Endothelial cell (in vitro differentiated cells): Measurements from ENCODE around the gene CMKLR1. TPM values are rescaled to one million over a fixed set of nuclear protein-coding genes. Genes with fewer than 3 reads are reported as not detected.

Experiments
- DNase-seq: peaks from one replicate; pipeline ENCODE4 v3.0.0; 2021; ENCODE audit warnings: low spot score
- H3K27ac Mint-ChIP-seq: one replicate; pipeline ENCODE4 v1.8.0; 2021; ENCODE audit warnings: mixed read lengths, inconsistent platforms; ENCODE audit not compliant: unreplicated experiment
- H3K27me3 Mint-ChIP-seq: one replicate; pipeline ENCODE4 v1.8.0; 2021; ENCODE audit warnings: mild to moderate bottlenecking, moderate library complexity, mixed read lengths, inconsistent platforms; ENCODE audit not compliant: unreplicated experiment
- H3K36me3 Mint-ChIP-seq: one replicate; pipeline ENCODE4 v1.8.0; 2021; ENCODE audit warnings: mild to moderate bottlenecking, low read depth, mixed read lengths, inconsistent platforms; ENCODE audit not compliant: unreplicated experiment
- H3K4me1 Mint-ChIP-seq: one replicate; pipeline ENCODE4 v1.8.0; 2021; ENCODE audit warnings: mild to moderate bottlenecking, mixed read lengths, inconsistent platforms; ENCODE audit not compliant: unreplicated experiment
- H3K4me3 Mint-ChIP-seq: one replicate; pipeline ENCODE4 v1.8.0; 2021; ENCODE audit warnings: mild to moderate bottlenecking, mixed read lengths, inconsistent platforms; ENCODE audit not compliant: unreplicated experiment
- H3K9me3 Mint-ChIP-seq: one replicate; pipeline ENCODE4 v1.8.0; 2021; ENCODE audit warnings: mixed read lengths, inconsistent platforms; ENCODE audit not compliant: unreplicated experiment
- total RNA-seq: library from RNA; stranded (reverse); fragmentation: NEBNext Ultra II Directional; extraction: Animal tissue kit (Norgen Biotek cat#: 25700); gene quantifications from one replicate; pipeline ENCODE4 v1.2.1, GENCODE V29; 2021; ENCODE audit not compliant: unreplicated experiment
- TF ChIP-seq, protein P1 (sequence below): fragments of 200-600 bp; sonication (generic); IDR thresholded peaks from one replicate; pipeline ENCODE4 v1.5.0; 2021; ENCODE audit warnings: antibody characterized with exemption; ENCODE audit not compliant: unreplicated experiment

Gene CMKLR1
- total RNA-seq, 1 donor from 2014 or later = 0.51 TPM

GRCh38 chr12:108254030-108254429 lies 85.1 kb downstream of the CMKLR1 start:
- H3K4me3 Mint-ChIP-seq = no peak overlapping the region
- no peaks in the 10 kb centered on the region for H3K9me3 Mint-ChIP-seq
- H3K36me3 Mint-ChIP-seq = peaks cover 4% of the 10 kb centered on the region
- H3K27me3 Mint-ChIP-seq = peaks cover 14% of the 10 kb centered on the region
- TF ChIP-seq, protein P1, sequence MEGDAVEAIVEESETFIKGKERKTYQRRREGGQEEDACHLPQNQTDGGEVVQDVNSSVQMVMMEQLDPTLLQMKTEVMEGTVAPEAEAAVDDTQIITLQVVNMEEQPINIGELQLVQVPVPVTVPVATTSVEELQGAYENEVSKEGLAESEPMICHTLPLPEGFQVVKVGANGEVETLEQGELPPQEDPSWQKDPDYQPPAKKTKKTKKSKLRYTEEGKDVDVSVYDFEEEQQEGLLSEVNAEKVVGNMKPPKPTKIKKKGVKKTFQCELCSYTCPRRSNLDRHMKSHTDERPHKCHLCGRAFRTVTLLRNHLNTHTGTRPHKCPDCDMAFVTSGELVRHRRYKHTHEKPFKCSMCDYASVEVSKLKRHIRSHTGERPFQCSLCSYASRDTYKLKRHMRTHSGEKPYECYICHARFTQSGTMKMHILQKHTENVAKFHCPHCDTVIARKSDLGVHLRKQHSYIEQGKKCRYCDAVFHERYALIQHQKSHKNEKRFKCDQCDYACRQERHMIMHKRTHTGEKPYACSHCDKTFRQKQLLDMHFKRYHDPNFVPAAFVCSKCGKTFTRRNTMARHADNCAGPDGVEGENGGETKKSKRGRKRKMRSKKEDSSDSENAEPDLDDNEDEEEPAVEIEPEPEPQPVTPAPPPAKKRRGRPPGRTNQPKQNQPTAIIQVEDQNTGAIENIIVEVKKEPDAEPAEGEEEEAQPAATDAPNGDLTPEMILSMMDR = no peak
- peaks cover 27% of the 10 kb centered on the region for H3K4me1 Mint-ChIP-seq
- no peak overlapping the region for H3K27ac Mint-ChIP-seq
- DNase-seq = no peak

DNA sequence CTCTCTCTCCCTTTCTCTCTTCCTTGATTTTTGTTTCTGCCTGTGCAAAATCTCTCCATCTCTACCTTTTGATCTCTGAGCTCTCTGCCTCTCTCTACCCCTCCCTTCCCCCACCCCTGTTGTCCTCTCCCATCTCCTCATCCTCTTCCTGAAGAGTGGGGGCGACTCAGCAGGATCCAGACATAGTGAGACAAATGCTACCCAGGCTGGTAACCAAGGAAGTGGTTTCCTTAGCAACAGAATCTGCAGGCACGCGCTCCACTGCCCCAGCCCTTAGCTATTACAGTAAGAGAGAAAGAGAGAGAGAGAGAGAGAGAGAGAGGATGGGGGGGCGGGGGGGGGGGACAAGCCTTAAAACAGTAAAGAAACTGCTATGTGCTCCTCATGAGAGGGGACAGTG lies 85.6 kb downstream of the CMKLR1 start:
- H3K9me3 Mint-ChIP-seq = no peaks in the 10 kb centered on the region
- TF ChIP-seq, protein P1 = no peak
- DNase-seq = peak; percentile 26
- peaks cover 27% of the 10 kb centered on the region for H3K4me1 Mint-ChIP-seq
- no peak overlapping the region for H3K4me3 Mint-ChIP-seq
- H3K27me3 Mint-ChIP-seq = peaks cover 15% of the 10 kb centered on the region
- peaks cover 4% of the 10 kb centered on the region for H3K36me3 Mint-ChIP-seq
- peak overlapping the region; percentile 39 for H3K27ac Mint-ChIP-seq

- TF ChIP-seq, protein P1 = no peak
- Mint-ChIP-seq H3K4me3 (no peak overlapping the region), H3K27me3 (peaks cover 15% of the 10 kb centered on the region), H3K9me3 (no peaks in the 10 kb centered on the region), H3K4me1 (peaks cover 27% of the 10 kb centered on the region), H3K36me3 (peaks cover 4% of the 10 kb centered on the region), H3K27ac (no peak overlapping the region)
- no peak for DNase-seq
These were observed 86.6 kb downstream of the CMKLR1 start for GRCh38 chr12:108252523-108252922.

GRCh38 chr12:108248011-108248410 lies 91.1 kb downstream of the CMKLR1 start:
- TF ChIP-seq, protein P1 = no peak
- no peaks in the 10 kb centered on the region for H3K9me3 Mint-ChIP-seq
- peaks cover 11% of the 10 kb centered on the region for H3K27me3 Mint-ChIP-seq
- H3K4me1 Mint-ChIP-seq = peaks cover 11% of the 10 kb centered on the region
- peaks cover 4% of the 10 kb centered on the region for H3K36me3 Mint-ChIP-seq
- H3K27ac Mint-ChIP-seq = no peak overlapping the region
- H3K4me3 Mint-ChIP-seq = no peak overlapping the region
- DNase-seq = no peak

GRCh38 chr12:108247130-108247529 lies 92.0 kb downstream of the CMKLR1 start:
- TF ChIP-seq, protein P1 = no peak
- Mint-ChIP-seq H3K27ac (no peak overlapping the region), H3K36me3 (peaks cover 4% of the 10 kb centered on the region), H3K27me3 (peaks cover 8% of the 10 kb centered on the region), H3K9me3 (no peaks in the 10 kb centered on the region), H3K4me3 (no peak overlapping the region), H3K4me1 (peaks cover 4% of the 10 kb centered on the region)
- DNase-seq = no peak
